DOHH2 (cell line): ENCODE measurements around the gene F12.

Source experiments
- H3F3A ChIP-seq: fragments of 200-600 bp; sonication (generic), shearing (Covaris generic); 2 replicates; pipeline ENCODE4 v1.6.0; 2016; ENCODE audit warnings: antibody characterized with exemption, mild to moderate bottlenecking; ENCODE audit not compliant: control insufficient read depth, insufficient read depth
- H3K27ac ChIP-seq: fragments of 200-600 bp; sonication (generic); 2 replicates; pipeline ENCODE4 v1.5.1; 2014; ENCODE audit warnings: low read depth, mild to moderate bottlenecking, low read length, moderate library complexity
- H3K27me3 ChIP-seq: fragments of 200-600 bp; sonication (generic); 2 replicates; pipeline ENCODE4 v1.6.1; 2014; ENCODE audit warnings: mild to moderate bottlenecking, low read length, mixed read lengths; ENCODE audit not compliant: control insufficient read depth
- H3K36me3 ChIP-seq: fragments of 200-600 bp; sonication (generic); 2 replicates; pipeline ENCODE4 v1.6.1; 2014; ENCODE audit warnings: mild to moderate bottlenecking, low read length, moderate library complexity, mixed read lengths; ENCODE audit not compliant: control insufficient read depth
- H3K4me1 ChIP-seq: fragments of 200-600 bp; sonication (generic); 2 replicates; pipeline ENCODE4 v1.6.1; 2014; ENCODE audit warnings: mild to moderate bottlenecking, low read length, mixed read lengths; ENCODE audit not compliant: control insufficient read depth
- H3K4me2 ChIP-seq: fragments of 200-600 bp; sonication (generic); 2 replicates; pipeline ENCODE4 v1.6.0; 2014; ENCODE audit warnings: mild to moderate bottlenecking, low read length, moderate library complexity
- H3K4me3 ChIP-seq: fragments of 200-600 bp; sonication (generic); 2 replicates; pipeline ENCODE4 v1.5.1; 2014; ENCODE audit warnings: mild to moderate bottlenecking, low read length, mixed read lengths
- H3K79me2 ChIP-seq: fragments of 200-600 bp; sonication (generic); 2 replicates; pipeline ENCODE4 v1.6.1; 2014; ENCODE audit warnings: mild to moderate bottlenecking, low read length, mixed read lengths; ENCODE audit not compliant: control insufficient read depth
- H3K9me2 ChIP-seq: fragments of 200-600 bp; sonication (generic); replicated peaks from 2 replicates; pipeline ENCODE4 v1.6.1; 2014; ENCODE audit warnings: mild to moderate bottlenecking, low read length, mixed read lengths; ENCODE audit not compliant: control insufficient read depth
- H3K9me3 ChIP-seq: fragments of 200-600 bp; sonication (generic); 2 replicates; pipeline ENCODE4 v1.6.1; 2014; ENCODE audit warnings: antibody characterized with exemption, low read length, mixed read lengths; ENCODE audit not compliant: control insufficient read depth, insufficient read depth
- H4K20me1 ChIP-seq: fragments of 200-600 bp; sonication (generic); 2 replicates; pipeline ENCODE4 v1.6.0; 2014; ENCODE audit warnings: low read depth, mild to moderate bottlenecking, antibody characterized with exemption, low read length, moderate library complexity; ENCODE audit not compliant: control insufficient read depth, insufficient read depth
- EZH2phosphoT487 ChIP-seq: fragments of 200-600 bp; sonication (generic); IDR thresholded peaks from 2 replicates; pipeline ENCODE4 v1.6.1; 2017; ENCODE audit warnings: borderline replicate concordance, mild to moderate bottlenecking, antibody characterized with exemption, low read length, moderate library complexity, mixed read lengths
- TF ChIP-seq, protein P1 (sequence below): fragments of 200-600 bp; sonication (generic); IDR thresholded peaks from one replicate; pipeline ENCODE4 v1.5.1; 2014; ENCODE audit warnings: antibody characterized with exemption, mild to moderate bottlenecking, low read depth, low read length; ENCODE audit not compliant: poor library complexity, severe bottlenecking

Gene F12

GRCh38 chr5:177444106-177445051 is 35.0 kb upstream of the F12 start:
- H3K4me2 ChIP-seq: no peak overlapping the region
- H3K27ac ChIP-seq: no peak overlapping the region
- H3F3A ChIP-seq: peaks cover 21% of the 10 kb centered on the region

GRCh38 chr5:177443144-177443983 is 34.0 kb upstream of the F12 start:
- H3K4me3 ChIP-seq: no peak overlapping the region
- H3K79me2 ChIP-seq: no peaks in the 10 kb centered on the region
- peaks cover 40% of the 10 kb centered on the region for H3K36me3 ChIP-seq
- H3K9me2 ChIP-seq: no peaks in the 10 kb centered on the region
- H4K20me1 ChIP-seq: no peaks in the 10 kb centered on the region
- no peak for TF ChIP-seq EZH2phosphoT487
- TF ChIP-seq, protein P1, sequence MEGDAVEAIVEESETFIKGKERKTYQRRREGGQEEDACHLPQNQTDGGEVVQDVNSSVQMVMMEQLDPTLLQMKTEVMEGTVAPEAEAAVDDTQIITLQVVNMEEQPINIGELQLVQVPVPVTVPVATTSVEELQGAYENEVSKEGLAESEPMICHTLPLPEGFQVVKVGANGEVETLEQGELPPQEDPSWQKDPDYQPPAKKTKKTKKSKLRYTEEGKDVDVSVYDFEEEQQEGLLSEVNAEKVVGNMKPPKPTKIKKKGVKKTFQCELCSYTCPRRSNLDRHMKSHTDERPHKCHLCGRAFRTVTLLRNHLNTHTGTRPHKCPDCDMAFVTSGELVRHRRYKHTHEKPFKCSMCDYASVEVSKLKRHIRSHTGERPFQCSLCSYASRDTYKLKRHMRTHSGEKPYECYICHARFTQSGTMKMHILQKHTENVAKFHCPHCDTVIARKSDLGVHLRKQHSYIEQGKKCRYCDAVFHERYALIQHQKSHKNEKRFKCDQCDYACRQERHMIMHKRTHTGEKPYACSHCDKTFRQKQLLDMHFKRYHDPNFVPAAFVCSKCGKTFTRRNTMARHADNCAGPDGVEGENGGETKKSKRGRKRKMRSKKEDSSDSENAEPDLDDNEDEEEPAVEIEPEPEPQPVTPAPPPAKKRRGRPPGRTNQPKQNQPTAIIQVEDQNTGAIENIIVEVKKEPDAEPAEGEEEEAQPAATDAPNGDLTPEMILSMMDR: no peak
- peaks cover 36% of the 10 kb centered on the region for H3K4me1 ChIP-seq
- no peaks in the 10 kb centered on the region for H3K9me3 ChIP-seq
- no peak overlapping the region for H3K27ac ChIP-seq
- no peak overlapping the region for H3K4me2 ChIP-seq
- peaks cover 22% of the 10 kb centered on the region for H3F3A ChIP-seq
- H3K27me3 ChIP-seq: peaks cover 8% of the 10 kb centered on the region; the same call in 1 of the 2 replicates

More at GRCh38 chr5:177444106-177445051, 35.0 kb upstream of the F12 start:
- H3K9me3 ChIP-seq: no peaks in the 10 kb centered on the region
- peaks cover 33% of the 10 kb centered on the region for H3K36me3 ChIP-seq
- H4K20me1 ChIP-seq: no peaks in the 10 kb centered on the region
- H3K27me3 ChIP-seq: peaks cover 8% of the 10 kb centered on the region; the same call in 1 of the 2 replicates
- TF ChIP-seq EZH2phosphoT487: no peak
- TF ChIP-seq, protein P1: no peak
- H3K4me3 ChIP-seq: no peak overlapping the region
- no peaks in the 10 kb centered on the region for H3K9me2 ChIP-seq
- peaks cover 41% of the 10 kb centered on the region for H3K4me1 ChIP-seq
- no peaks in the 10 kb centered on the region for H3K79me2 ChIP-seq

- Histone ChIP-seq H3K4me1 (peaks cover 26% of the 10 kb centered on the region), H3K79me2 (no peaks in the 10 kb centered on the region), H3K36me3 (peaks cover 52% of the 10 kb centered on the region), H3K9me3 (no peaks in the 10 kb centered on the region), H3K4me2 (no peak overlapping the region), H3K4me3 (no peak overlapping the region), H3F3A (peaks cover 18% of the 10 kb centered on the region), H4K20me1 (no peaks in the 10 kb centered on the region), H3K27me3 (peaks cover 8% of the 10 kb centered on the region; the same call in 1 of the 2 replicates), H3K27ac (no peak overlapping the region), H3K9me2 (no peaks in the 10 kb centered on the region)
- TF ChIP-seq, protein P1: no peak
- TF ChIP-seq EZH2phosphoT487: no peak
Observed at GRCh38 chr5:177442066-177442826, 32.9 kb upstream of the F12 start.
